ENCODE measurements around the gene ZC3H6. TPM values are rescaled to one million over a fixed set of nuclear protein-coding genes. Genes with fewer than 3 reads are reported as not detected.

Gene ZC3H6
- total RNA-seq, 2 donors from 2014 or later: 6.9 to 10.6 TPM

- no peak for ATAC-seq (ENCODE audit: insufficient number of reproducible peaks, low FRiP score, low read depth)
- no peak for DNase-seq (ENCODE audit: low spot score)
- peaks cover 5% of the 10 kb centered on the region for H3K36me3 ChIP-seq
- no peaks in the 10 kb centered on the region for H3K4me1 ChIP-seq (ENCODE audit: control insufficient read depth in 1 of 2, low read depth in 2 of 2)
- H3K4me3 ChIP-seq: no peak overlapping the region
- no peaks in the 10 kb centered on the region for H3K27me3 ChIP-seq (replicated peaks; ENCODE audit: insufficient read depth)
- no peaks in the 10 kb centered on the region for H3K9me3 ChIP-seq
- TF ChIP-seq, protein P1, sequence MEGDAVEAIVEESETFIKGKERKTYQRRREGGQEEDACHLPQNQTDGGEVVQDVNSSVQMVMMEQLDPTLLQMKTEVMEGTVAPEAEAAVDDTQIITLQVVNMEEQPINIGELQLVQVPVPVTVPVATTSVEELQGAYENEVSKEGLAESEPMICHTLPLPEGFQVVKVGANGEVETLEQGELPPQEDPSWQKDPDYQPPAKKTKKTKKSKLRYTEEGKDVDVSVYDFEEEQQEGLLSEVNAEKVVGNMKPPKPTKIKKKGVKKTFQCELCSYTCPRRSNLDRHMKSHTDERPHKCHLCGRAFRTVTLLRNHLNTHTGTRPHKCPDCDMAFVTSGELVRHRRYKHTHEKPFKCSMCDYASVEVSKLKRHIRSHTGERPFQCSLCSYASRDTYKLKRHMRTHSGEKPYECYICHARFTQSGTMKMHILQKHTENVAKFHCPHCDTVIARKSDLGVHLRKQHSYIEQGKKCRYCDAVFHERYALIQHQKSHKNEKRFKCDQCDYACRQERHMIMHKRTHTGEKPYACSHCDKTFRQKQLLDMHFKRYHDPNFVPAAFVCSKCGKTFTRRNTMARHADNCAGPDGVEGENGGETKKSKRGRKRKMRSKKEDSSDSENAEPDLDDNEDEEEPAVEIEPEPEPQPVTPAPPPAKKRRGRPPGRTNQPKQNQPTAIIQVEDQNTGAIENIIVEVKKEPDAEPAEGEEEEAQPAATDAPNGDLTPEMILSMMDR (IDR thresholded peaks at IDR 0.05): no peak
- H3K27ac ChIP-seq: no peak overlapping the region
These were observed 32.2 kb upstream of the ZC3H6 start for GRCh38 chr2:112243233-112243632.

DNA sequence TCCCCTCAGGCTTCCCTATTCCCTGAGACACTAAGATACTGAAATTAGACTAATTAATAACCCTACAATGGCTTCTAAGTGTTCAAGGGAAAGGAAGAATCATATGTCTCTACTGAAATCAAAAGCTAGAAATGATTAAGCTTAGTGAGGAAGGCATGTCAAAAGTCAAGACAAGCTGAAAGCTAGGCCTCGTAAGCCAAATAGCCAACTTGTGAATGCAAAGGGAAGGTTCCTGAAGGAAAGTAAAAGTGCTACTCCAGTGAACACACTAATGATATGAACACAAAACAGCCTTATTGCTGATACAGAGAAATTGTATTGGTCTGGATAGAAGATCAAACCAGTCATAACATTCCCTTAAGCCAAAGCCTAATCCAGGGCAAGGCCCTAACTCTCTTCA is 30.5 kb upstream of the ZC3H6 start:
- H3K27me3 ChIP-seq (replicated peaks; ENCODE audit: insufficient read depth): no peaks in the 10 kb centered on the region
- no peaks in the 10 kb centered on the region for H3K4me1 ChIP-seq (ENCODE audit: control insufficient read depth in 1 of 2, low read depth in 2 of 2)
- DNase-seq (ENCODE audit: low spot score) (no peak), ATAC-seq (ENCODE audit: insufficient number of reproducible peaks, low FRiP score, low read depth) (no peak)
- H3K36me3 ChIP-seq: peaks cover 5% of the 10 kb centered on the region
- no peak overlapping the region for H3K4me3 ChIP-seq
- H3K9me3 ChIP-seq: no peaks in the 10 kb centered on the region
- TF ChIP-seq, protein P1 (IDR thresholded peaks at IDR 0.05): no peak
- H3K27ac ChIP-seq: no peak overlapping the region

GRCh38 chr2:112251271-112251670 is 24.1 kb upstream of the ZC3H6 start:
- Histone ChIP-seq H3K9me3 (no peaks in the 10 kb centered on the region), H3K27me3 (replicated peaks; ENCODE audit: insufficient read depth) (no peaks in the 10 kb centered on the region), H3K4me1 (ENCODE audit: control insufficient read depth in 1 of 2, low read depth in 2 of 2) (peaks cover 7 to 18% of the 10 kb centered on the region in 2 donors), H3K27ac (no peak overlapping the region), H3K36me3 (peaks cover 5% of the 10 kb centered on the region), H3K4me3 (no peak overlapping the region)
- ATAC-seq (ENCODE audit: insufficient number of reproducible peaks, low FRiP score, low read depth): no peak
- TF ChIP-seq, protein P1 (IDR thresholded peaks at IDR 0.05): no peak
- DNase-seq (ENCODE audit: low spot score): no peak

GRCh38 chr2:112253261-112253815 is 22.1 kb upstream of the ZC3H6 start:
- Histone ChIP-seq H3K9me3 (no peaks in the 10 kb centered on the region), H3K4me1 (ENCODE audit: control insufficient read depth in 1 of 2, low read depth in 2 of 2) (peaks cover 7 to 18% of the 10 kb centered on the region in 2 donors), H3K36me3 (no peaks in the 10 kb centered on the region), H3K27me3 (replicated peaks; ENCODE audit: insufficient read depth) (no peaks in the 10 kb centered on the region), H3K4me3 (no peak overlapping the region), H3K27ac (no peak overlapping the region)
- TF ChIP-seq, protein P1 (IDR thresholded peaks at IDR 0.05): no peak
- DNase-seq (ENCODE audit: low spot score): no peak
- no peak for ATAC-seq (ENCODE audit: insufficient number of reproducible peaks, low FRiP score, low read depth)

GRCh38 chr2:112254466-112255240 is 20.7 kb upstream of the ZC3H6 start, which contains the start of gene ZC3H8:
Gene ZC3H8 (minus strand): TSS chr2:112255042. CDS start chr2:112254981, 61 bp downstream.
- peak; percentile 90 for ATAC-seq (ENCODE audit: insufficient number of reproducible peaks, low FRiP score, low read depth)
- H3K4me1 ChIP-seq (ENCODE audit: control insufficient read depth in 1 of 2, low read depth in 2 of 2): peaks cover 7 to 18% of the 10 kb centered on the region in 2 donors
- H3K9me3 ChIP-seq: no peaks in the 10 kb centered on the region
- peak within 1 kb of the TSS; percentile 84 for H3K4me3 ChIP-seq
- peak within 1 kb of the TSS; percentile 56 to 71 for H3K27ac ChIP-seq
- H3K36me3 ChIP-seq: no peaks in the 10 kb centered on the region
- no peaks in the 10 kb centered on the region for H3K27me3 ChIP-seq (replicated peaks; ENCODE audit: insufficient read depth)
- TF ChIP-seq, protein P1 (IDR thresholded peaks at IDR 0.05): no peak
- peak; percentile 60 for DNase-seq (ENCODE audit: low spot score)

All from thoracic aorta (tissue), 2 donors.